Amniotic stem cell (primary cell): ENCODE results near the gene RHBDL1.
A peak's percentile ranks its signal among the peaks of the same experiment; 100 is the strongest.

Experiments used
- DNase-seq: peaks from one replicate; lab custom pipeline; 2025; lab: John Stamatoyannopoulos, UW

RHBDL1 gene

DNA sequence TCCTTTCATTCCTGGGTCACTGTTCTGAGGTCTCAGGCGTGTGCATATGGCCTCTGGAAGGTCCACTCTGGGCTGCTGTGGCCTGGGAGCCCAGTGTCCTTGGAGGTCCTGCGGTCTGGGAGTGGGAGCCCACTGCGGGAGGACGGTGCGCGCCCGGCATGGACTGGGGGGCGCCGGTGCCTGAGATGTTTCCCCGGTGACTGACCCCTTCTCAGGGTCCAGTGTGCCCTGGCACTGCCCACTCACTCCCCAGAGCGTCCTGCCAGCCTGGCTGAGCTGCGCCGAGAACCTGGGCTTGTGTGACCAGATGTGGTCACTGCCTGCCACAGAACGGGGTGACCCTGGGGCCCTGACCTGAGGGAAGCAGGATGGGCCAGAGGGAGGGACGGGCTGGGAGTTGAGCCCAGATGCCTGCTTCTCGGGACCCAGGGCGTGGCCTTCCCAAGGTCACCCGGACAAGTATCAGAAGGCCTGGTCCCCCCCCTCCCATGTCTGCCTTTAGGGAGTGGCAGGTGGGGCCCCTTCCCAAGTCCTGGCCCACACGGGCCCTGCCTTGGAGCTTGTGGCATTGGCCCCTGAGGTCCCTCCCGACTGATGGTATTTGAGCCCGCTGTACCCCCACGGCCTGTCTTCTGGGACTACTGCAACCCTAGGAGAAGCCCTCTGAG is 1.1 kb upstream of the RHBDL1 start:
- DNase-seq: no peak

- DNase-seq: no peak
Measured at GRCh38 chr16:675884-676564, 553 bp downstream of the RHBDL1 start.

DNA sequence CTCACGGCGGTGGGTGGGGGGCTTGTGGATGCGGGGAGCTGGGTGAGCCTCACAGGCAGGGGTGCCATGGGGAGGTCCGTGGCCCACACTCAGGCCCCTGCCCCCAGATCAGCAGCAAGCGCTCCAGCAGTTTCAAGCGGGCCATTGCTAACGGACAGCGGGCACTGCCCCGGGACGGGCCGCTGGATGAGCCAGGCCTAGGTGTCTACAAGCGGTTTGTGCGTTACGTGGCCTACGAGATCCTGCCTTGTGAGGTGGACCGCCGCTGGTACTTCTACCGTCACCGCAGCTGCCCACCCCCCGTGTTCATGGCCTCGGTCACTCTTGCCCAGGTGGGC is 1.1 kb downstream of the RHBDL1 start:
- no peak for DNase-seq

GRCh38 chr16:676913-677312 is 1.4 kb downstream of the RHBDL1 start:
- DNase-seq: no peak

DNA sequence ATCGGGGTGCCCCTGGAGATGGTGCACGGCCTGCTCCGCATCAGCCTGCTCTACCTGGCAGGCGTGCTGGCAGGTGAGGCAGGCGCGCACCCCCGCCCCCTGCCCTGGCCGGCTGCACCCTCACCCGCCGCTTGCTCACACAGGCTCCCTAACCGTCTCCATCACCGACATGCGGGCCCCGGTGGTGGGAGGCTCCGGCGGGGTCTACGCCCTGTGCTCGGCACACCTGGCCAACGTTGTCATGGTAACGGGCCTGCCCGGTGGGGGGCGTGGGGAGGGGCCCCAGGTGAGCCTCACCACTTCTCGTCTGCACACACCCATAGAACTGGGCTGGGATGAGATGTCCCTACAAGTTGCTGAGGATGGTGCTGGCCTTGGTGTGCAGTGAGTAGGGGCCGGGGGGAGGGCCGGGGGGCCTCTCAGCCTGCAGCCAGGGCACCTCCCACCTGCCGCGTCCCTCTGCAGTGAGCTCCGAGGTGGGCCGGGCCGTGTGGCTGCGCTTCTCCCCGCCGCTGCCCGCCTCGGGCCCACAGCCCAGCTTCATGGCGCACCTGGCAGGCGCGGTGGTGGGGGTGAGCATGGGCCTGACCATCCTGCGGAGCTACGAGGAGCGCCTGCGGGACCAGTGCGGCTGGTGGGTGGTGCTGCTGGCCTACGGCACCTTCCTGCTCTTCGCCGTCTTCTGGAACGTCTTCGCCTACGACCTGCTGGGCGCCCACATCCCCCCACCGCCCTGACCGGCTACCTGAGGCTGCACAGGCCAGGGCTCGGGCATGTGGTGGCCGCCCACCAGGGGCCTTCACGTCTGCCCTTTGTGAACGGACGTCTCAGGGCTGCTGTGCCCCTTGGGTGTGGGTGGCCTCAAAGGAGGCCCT is 2.1 kb downstream of the RHBDL1 start:
- no peak for DNase-seq

- no peak for DNase-seq
Measured at GRCh38 chr16:678209-678857, 2.9 kb downstream of the RHBDL1 start.

GRCh38 chr16:678858-679813 is 3.7 kb downstream of the RHBDL1 start:
- no peak for DNase-seq

DNA sequence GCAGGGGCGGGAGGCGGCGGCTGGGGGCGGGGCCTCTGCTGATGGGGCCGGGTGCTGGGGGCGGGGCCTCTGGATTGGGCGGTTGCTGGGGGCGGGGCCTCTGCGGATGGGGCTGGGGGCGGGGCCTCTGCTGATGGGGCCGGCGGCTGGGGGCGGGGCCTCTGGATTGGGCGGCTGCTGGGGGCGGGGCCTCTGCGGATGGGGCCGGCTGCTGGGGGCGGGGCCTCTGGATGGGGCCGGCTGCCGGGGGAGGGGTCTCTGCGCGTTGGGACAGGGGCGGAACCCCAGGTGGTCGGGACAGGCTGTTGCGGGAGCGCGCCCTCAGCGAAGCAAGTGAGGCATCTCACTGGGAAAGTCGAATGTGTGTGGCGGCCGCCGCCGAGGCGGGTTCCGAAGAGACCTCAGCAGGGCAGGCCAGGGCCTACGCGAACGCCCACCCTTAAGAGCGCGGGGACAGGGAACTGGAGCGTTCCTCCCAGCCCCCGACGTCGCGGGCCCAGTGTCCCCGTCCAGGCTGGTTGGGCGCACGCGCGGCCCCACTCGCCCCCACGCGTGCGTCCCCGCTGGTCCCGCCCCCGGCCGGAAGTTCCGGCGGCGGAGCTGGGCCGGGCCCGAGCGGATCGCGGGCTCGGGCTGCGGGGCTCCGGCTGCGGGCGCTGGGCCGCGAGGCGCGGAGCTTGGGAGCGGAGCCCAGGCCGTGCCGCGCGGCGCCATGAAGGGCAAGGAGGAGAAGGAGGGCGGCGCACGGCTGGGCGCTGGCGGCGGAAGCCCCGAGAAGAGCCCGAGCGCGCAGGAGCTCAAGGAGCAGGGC is 4.5 kb downstream of the RHBDL1 start, which contains the start of gene STUB1:
STUB1 (plus strand) TSS at position 597 of the 811 bp plus-strand sequence; CDS start at position 713, 116 bp downstream.
- peak; percentile 87 for DNase-seq

- DNase-seq: no peak
Measured at GRCh38 chr16:680625-680945, 5.1 kb downstream of the RHBDL1 start.

DNA sequence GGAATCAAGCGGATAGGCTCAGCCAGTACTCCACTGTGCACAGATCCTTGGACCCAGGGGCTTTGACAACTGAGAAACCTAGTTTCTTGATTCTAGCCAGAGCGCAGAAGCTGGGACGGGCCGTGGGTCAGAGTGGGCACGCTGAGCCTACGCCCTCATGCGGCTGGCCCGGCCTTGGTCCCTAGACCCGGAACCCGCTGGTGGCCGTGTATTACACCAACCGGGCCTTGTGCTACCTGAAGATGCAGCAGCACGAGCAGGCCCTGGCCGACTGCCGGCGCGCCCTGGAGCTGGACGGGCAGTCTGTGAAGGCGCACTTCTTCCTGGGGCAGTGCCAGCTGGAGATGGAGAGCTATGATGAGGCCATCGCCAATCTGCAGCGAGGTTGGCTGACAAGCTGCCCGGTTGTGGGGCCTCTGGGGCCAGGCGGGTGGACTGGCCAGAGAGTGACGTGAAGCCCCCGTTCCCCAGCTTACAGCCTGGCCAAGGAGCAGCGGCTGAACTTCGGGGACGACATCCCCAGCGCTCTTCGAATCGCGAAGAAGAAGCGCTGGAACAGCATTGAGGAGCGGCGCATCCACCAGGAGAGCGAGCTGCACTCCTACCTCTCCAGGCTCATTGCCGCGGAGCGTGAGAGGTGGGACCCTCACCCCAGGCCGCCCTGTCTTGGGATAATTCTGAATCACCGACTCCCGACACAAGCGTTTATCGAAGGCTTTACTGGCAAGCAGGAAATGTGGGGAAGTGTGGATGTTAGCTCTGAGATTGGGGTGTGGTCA is 5.7 kb downstream of the RHBDL1 start:
- no peak for DNase-seq

DNA sequence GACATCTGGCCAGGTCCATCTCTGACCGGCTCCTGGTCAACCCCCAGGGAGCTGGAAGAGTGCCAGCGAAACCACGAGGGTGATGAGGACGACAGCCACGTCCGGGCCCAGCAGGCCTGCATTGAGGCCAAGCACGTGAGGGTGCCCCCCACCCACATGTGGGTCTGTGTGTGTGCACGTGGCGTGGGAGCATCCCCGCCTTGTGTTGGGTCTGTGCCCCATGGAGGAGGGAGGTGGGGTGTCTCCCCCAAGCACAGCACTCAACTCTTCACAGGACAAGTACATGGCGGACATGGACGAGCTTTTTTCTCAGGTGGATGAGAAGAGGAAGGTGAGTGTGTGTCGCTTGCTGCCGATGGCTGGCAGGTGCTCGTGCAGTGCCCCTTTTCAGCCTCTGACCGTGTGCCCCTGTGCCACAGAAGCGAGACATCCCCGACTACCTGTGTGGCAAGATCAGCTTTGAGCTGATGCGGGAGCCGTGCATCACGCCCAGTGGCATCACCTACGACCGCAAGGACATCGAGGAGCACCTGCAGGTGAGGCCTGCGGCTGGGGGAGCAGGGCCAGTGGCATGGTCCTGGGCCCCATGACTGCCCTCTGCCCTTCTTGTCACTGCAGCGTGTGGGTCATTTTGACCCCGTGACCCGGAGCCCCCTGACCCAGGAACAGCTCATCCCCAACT is 6.4 kb downstream of the RHBDL1 start:
- no peak for DNase-seq

GRCh38 chr16:682493-683395 is 7.3 kb downstream of the RHBDL1 start:
- no peak for DNase-seq

DNA sequence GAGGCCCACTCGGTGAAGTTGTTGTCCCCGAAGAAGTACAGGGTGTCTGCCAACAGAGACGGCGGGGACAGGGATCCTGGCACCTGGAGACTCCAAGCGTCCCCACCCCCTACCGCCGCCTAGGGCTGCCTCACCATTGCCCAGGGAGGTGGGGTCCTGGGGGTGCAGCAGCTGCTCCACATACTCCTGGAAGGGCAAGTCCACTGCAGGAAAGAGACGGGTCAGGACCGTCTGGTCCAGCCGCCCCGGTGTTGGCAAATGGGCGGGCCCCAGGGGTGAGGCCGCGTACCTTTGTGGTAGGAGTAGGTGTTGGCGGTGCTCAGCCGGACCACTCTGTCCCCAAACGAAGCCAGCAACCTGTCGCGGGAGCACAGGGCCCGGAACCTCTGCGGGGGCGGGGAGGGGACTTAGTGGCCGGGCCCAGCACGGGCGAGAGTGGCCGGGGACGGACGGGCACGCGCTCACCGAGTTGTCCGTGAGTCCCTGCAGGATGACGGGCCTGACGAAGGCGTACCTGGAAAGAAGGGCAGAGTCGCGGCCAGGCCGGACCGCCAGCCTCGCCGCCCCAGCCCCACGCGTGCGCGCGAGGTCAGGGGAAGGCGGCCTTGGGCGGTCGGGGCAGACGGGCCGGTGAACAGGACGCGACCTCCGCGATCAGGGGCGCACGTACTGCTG is 8.1 kb downstream of the RHBDL1 start:
- no peak for DNase-seq

GRCh38 chr16:684071-684794 is 8.8 kb downstream of the RHBDL1 start, which contains the start of gene JMJD8:
Gene JMJD8, minus strand, starts transcription at chr16:684334. Its CDS starts 15 bp downstream, at chr16:684319.
- peak; percentile 87 for DNase-seq

- DNase-seq: no peak
Measured at GRCh38 chr16:684961-685696, 9.7 kb downstream of the RHBDL1 start.

DNA sequence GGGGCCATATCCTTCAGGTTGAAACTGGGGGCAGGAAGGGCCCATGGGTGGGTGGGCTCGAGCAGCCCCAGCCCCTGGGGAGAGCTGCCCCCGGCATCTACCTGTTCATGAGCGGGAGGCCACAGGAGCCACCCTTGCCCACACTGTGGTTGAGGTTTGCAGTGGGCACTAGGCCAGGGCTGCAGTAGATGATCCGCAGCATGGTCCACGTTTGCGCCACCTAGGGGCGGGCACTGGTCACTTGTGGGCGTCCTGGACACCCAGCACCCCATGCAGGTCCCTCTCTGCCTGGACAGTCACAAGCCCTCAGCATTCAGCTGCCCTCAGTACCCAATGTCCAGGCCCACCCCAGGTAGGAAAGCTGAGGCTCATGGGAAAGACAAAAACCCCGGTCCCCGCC is 10.5 kb downstream of the RHBDL1 start:
- no peak for DNase-seq
